Neural cell (in vitro differentiated cells): Measurements from ENCODE around the gene PPOX. TPM values are rescaled to one million over a fixed set of nuclear protein-coding genes. Genes with fewer than 3 reads are reported as not detected.

Experiments used
- H2AFZ ChIP-seq: fragments of 200-600, 300-800 bp; sonication (generic), shearing (Covaris generic); 2 replicates; pipeline ENCODE4 v1.6.0; 2014; ENCODE audit warnings: low read depth, mild to moderate bottlenecking, antibody characterized with exemption, low read length, moderate library complexity
- H3F3A ChIP-seq: fragments of 200-600 bp; shearing (Covaris generic); 2 replicates; pipeline ENCODE4 v1.6.1; 2016; ENCODE audit warnings: mild to moderate bottlenecking, moderate library complexity, mixed read lengths, antibody characterized with exemption, low read length; ENCODE audit not compliant: insufficient read depth, poor library complexity, severe bottlenecking
- H3K27ac ChIP-seq: fragments of 200-600, 300-800 bp; sonication (generic), shearing (Covaris generic); 2 replicates; pipeline ENCODE4 v1.5.1; 2014; ENCODE audit warnings: mild to moderate bottlenecking, low read length, moderate library complexity
- H3K27me3 ChIP-seq: fragments of 300-800, 200-600 bp; sonication (generic), shearing (Covaris generic); 2 replicates; pipeline ENCODE4 v1.6.0; 2014; ENCODE audit warnings: mild to moderate bottlenecking, low read depth, low read length, moderate library complexity; ENCODE audit not compliant: insufficient read depth
- H3K36me3 ChIP-seq: fragments of 300-800, 200-600 bp; sonication (generic), shearing (Covaris generic); 2 replicates; pipeline ENCODE4 v1.5.1; 2014; ENCODE audit warnings: mild to moderate bottlenecking, antibody characterized with exemption, low read length, moderate library complexity; ENCODE audit not compliant: insufficient read depth
- H3K4me2 ChIP-seq: fragments of 300-800, 200-600 bp; sonication (generic), shearing (Covaris generic); 2 replicates; pipeline ENCODE4 v1.6.0; 2014; ENCODE audit warnings: mild to moderate bottlenecking, low read length
- H3K4me3 ChIP-seq: fragments of 300-800, 200-600 bp; sonication (generic), shearing (Covaris generic); 2 replicates; pipeline ENCODE4 v1.5.1; 2014; ENCODE audit warnings: mild to moderate bottlenecking, low read length, moderate library complexity
- H3K79me2 ChIP-seq: fragments of 200-600 bp; shearing (Covaris generic); replicated peaks from 2 replicates; pipeline ENCODE4 v1.6.0; 2014; ENCODE audit warnings: mild to moderate bottlenecking, low read length, moderate library complexity; ENCODE audit not compliant: insufficient read depth
- H3K9ac ChIP-seq: fragments of 300-800, 200-600 bp; sonication (generic), shearing (Covaris generic); 2 replicates; pipeline ENCODE4 v1.6.1; 2016; ENCODE audit warnings: mild to moderate bottlenecking, low read length, mixed read lengths
- H3K9me2 ChIP-seq: fragments of 200-600 bp; shearing (Covaris generic); 2 replicates; pipeline ENCODE4 v1.6.1; 2016; ENCODE audit warnings: mild to moderate bottlenecking, low read length, mixed read lengths; ENCODE audit not compliant: insufficient read depth
- H3K9me3 ChIP-seq: fragments of 200-600, 300-800 bp; sonication (generic), shearing (Covaris generic); 2 replicates; pipeline ENCODE4 v1.6.1; 2016; ENCODE audit warnings: mild to moderate bottlenecking, mixed run types, low read length, moderate library complexity, mixed read lengths
- H4K20me1 ChIP-seq: fragments of 200-600 bp; shearing (Covaris generic); 2 replicates; pipeline ENCODE4 v1.6.1; 2016; ENCODE audit warnings: mild to moderate bottlenecking, mixed run types; ENCODE audit not compliant: insufficient read depth
- CTCF ChIP-seq: fragments of 450-650 bp; IDR thresholded peaks from 2 replicates; pipeline ENCODE4 v1.5.1; 2014; ENCODE audit warnings: antibody characterized with exemption, mild to moderate bottlenecking, moderate library complexity; ENCODE audit not compliant: poor library complexity, severe bottlenecking
- EP300 ChIP-seq: fragments of 450-650 bp; conservative IDR thresholded peaks from 2 replicates; pipeline ENCODE4 v1.6.1; 2014; ENCODE audit warnings: antibody characterized with exemption, mild to moderate bottlenecking, moderate library complexity; ENCODE audit not compliant: poor library complexity, severe bottlenecking
- EZH2 ChIP-seq: fragments of 200-600, 300-800 bp; shearing (Covaris generic), sonication (generic); IDR thresholded peaks from 2 replicates; pipeline ENCODE4 v1.6.1; 2014; ENCODE audit warnings: antibody characterized with exemption, low read length, borderline replicate concordance, mild to moderate bottlenecking; ENCODE audit not compliant: insufficient read depth, poor library complexity, severe bottlenecking
- MXI1 ChIP-seq: fragments of 450-650 bp; conservative IDR thresholded peaks from 2 replicates; pipeline ENCODE4 v1.6.1; 2014; ENCODE audit warnings: antibody characterized with exemption, mild to moderate bottlenecking; ENCODE audit not compliant: poor library complexity, severe bottlenecking
- POLR2AphosphoS5 ChIP-seq: IDR thresholded peaks from 2 replicates; pipeline ENCODE4 v1.6.1; 2012
- RAD21 ChIP-seq: fragments of 450-650 bp; conservative IDR thresholded peaks from 2 replicates; pipeline ENCODE4 v1.6.1; 2014; ENCODE audit warnings: antibody characterized with exemption, mild to moderate bottlenecking, moderate library complexity
- REST ChIP-seq: IDR thresholded peaks from 2 replicates; pipeline ENCODE4 v1.6.1; 2012; ENCODE audit warnings: borderline replicate concordance
- SMC3 ChIP-seq: fragments of 450-650 bp; conservative IDR thresholded peaks from 2 replicates; pipeline ENCODE4 v1.6.1; 2014; ENCODE audit warnings: antibody characterized with exemption, mild to moderate bottlenecking, moderate library complexity; ENCODE audit not compliant: poor library complexity
- TAF1 ChIP-seq: IDR thresholded peaks from 2 replicates; pipeline ENCODE4 v1.6.1; 2012; ENCODE audit warnings: low read depth
- polyA plus RNA-seq: library from polyadenylated mRNA; depleted of rRNA; stranded (reverse); fragments of >200 nt; gene quantifications from 2 replicates; pipeline ENCODE4 v1.2.3, GENCODE V29; 2014

The PPOX gene
- polyA plus RNA-seq, 1 donor from 2014 or later = 93.9 TPM

GRCh38 chr1:161159913-161160243, 6.3 kb upstream of the PPOX start:
- Histone ChIP-seq H3K9me3 (no peaks in the 10 kb centered on the region), H2AFZ (peak overlapping the region; percentile 93), H3K9me2 (no peaks in the 10 kb centered on the region), H3K79me2 (peaks cover 11% of the 10 kb centered on the region), H3K27ac (peak overlapping the region; percentile 87), H4K20me1 (no peaks in the 10 kb centered on the region), H3K9ac (peak overlapping the region; percentile 97), H3K4me2 (peak overlapping the region; percentile 98), H3K4me3 (peak overlapping the region; percentile 98), H3F3A (no peaks in the 10 kb centered on the region), H3K27me3 (no peaks in the 10 kb centered on the region), H3K36me3 (no peaks in the 10 kb centered on the region)
- no peak for TF ChIP-seq EP300
- TF ChIP-seq POLR2AphosphoS5 = no peak
- TF ChIP-seq CTCF = no peak
- TF ChIP-seq SMC3 = no peak
- no peak for TF ChIP-seq RAD21
- no peak for TF ChIP-seq REST
- no peak for TF ChIP-seq TAF1
- TF ChIP-seq MXI1 = no peak
- TF ChIP-seq EZH2 = no peak

- no peak for TF ChIP-seq TAF1
- TF ChIP-seq CTCF = no peak
- no peak for TF ChIP-seq EP300
- no peak for TF ChIP-seq RAD21
- no peak for TF ChIP-seq EZH2
- no peak for TF ChIP-seq POLR2AphosphoS5
- no peak for TF ChIP-seq REST
- no peak for TF ChIP-seq MXI1
- no peak for TF ChIP-seq SMC3
- H3F3A ChIP-seq = no peaks in the 10 kb centered on the region
- H3K9me3 ChIP-seq = no peaks in the 10 kb centered on the region
- H3K4me2 ChIP-seq = no peak overlapping the region
- peak overlapping the region; percentile 98 for H3K4me3 ChIP-seq
- H3K79me2 ChIP-seq = peaks cover 11% of the 10 kb centered on the region
- H4K20me1 ChIP-seq = no peaks in the 10 kb centered on the region
- no peak overlapping the region for H3K27ac ChIP-seq
- no peaks in the 10 kb centered on the region for H3K36me3 ChIP-seq
- no peaks in the 10 kb centered on the region for H3K9me2 ChIP-seq
- no peak overlapping the region for H2AFZ ChIP-seq
- no peak overlapping the region for H3K9ac ChIP-seq
- H3K27me3 ChIP-seq = no peaks in the 10 kb centered on the region
These were observed 5.5 kb upstream of the PPOX start for GRCh38 chr1:161160671-161161145.
